Ascending aorta (tissue), 2 donors: ENCODE measurements around the gene YARS1. TPM values are rescaled to one million over a fixed set of nuclear protein-coding genes. Genes with fewer than 3 reads are reported as not detected.
"Not testable (repeated sequence)": the region's sequence is repeated elsewhere in the genome, so short reads cannot be mapped to it uniquely, and the experiment has no call there.

Experiments
- DNase-seq, 2 donors: peaks; one replicate each; pipeline ENCODE4 v3.0.0-alpha.2; 2019; ENCODE audit warnings: low spot score in 2 of 2
- H3K27ac ChIP-seq, 2 donors: fragments of 200-600 bp; sonication (generic); one replicate each; pipeline ENCODE4 v1.5.1; 2016 to 2017; ENCODE audit warnings: mild to moderate bottlenecking in 1 of 2
- H3K27me3 ChIP-seq: fragments of 200-600 bp; sonication (generic); one replicate; pipeline ENCODE4 v1.5.1; 2017
- H3K36me3 ChIP-seq, 2 donors: fragments of 200-600 bp; sonication (generic); one replicate each; pipeline ENCODE4 v1.5.1; 2016
- H3K4me1 ChIP-seq, 2 donors: fragments of 200-600 bp; sonication (generic); one replicate each; pipeline ENCODE4 v1.5.1; 2016 to 2017; ENCODE audit warnings: mild to moderate bottlenecking in 1 of 2
- H3K4me3 ChIP-seq, 2 donors: fragments of 200-600 bp; sonication (generic); one replicate each; pipeline ENCODE4 v1.5.1; 2016 to 2017; ENCODE audit warnings: mild to moderate bottlenecking in 1 of 2
- H3K9me3 ChIP-seq, 2 donors: fragments of 200-600 bp; sonication (generic); one replicate each; pipeline ENCODE4 v1.5.1; 2016
- intact Hi-C: fragments of 100-400 bp; cut with DNase I; formaldehyde crosslinking; loops from one replicate; pipeline ENCODE4 v1.15.1; 2023
- total RNA-seq: library from RNA; depleted of rRNA; stranded (reverse); fragments of >200 nt; gene quantifications from one replicate; pipeline ENCODE4 v1.1.0, GENCODE V29; 2016
- TF ChIP-seq, protein P1 (sequence below), 3 experiments: fragments of 200-600 bp in 2 of 3; fragments of 450-650 bp in 1 of 3; sonication (generic) in 2 of 3; IDR thresholded peaks; one replicate each; pipeline ENCODE4 v1.5.1; 2016 to 2019; ENCODE audit warnings: antibody characterized with exemption in 3 of 3, mild to moderate bottlenecking in 1 of 3, moderate library complexity in 1 of 3

Gene YARS1
- total RNA-seq, 1 donor from 2014 or later: 48.9 TPM

GRCh38 chr1:32806910-32807523 lies 10.1 kb downstream of the YARS1 start:
- H3K36me3 ChIP-seq: peaks cover 51 to 66% of the 10 kb centered on the region in 2 donors
- TF ChIP-seq, protein P1, sequence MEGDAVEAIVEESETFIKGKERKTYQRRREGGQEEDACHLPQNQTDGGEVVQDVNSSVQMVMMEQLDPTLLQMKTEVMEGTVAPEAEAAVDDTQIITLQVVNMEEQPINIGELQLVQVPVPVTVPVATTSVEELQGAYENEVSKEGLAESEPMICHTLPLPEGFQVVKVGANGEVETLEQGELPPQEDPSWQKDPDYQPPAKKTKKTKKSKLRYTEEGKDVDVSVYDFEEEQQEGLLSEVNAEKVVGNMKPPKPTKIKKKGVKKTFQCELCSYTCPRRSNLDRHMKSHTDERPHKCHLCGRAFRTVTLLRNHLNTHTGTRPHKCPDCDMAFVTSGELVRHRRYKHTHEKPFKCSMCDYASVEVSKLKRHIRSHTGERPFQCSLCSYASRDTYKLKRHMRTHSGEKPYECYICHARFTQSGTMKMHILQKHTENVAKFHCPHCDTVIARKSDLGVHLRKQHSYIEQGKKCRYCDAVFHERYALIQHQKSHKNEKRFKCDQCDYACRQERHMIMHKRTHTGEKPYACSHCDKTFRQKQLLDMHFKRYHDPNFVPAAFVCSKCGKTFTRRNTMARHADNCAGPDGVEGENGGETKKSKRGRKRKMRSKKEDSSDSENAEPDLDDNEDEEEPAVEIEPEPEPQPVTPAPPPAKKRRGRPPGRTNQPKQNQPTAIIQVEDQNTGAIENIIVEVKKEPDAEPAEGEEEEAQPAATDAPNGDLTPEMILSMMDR (IDR thresholded peaks at IDR 0.05): no peak
- H3K4me1 ChIP-seq: peaks cover 0 to 2% of the 10 kb centered on the region in 2 donors
- no peaks in the 10 kb centered on the region for H3K9me3 ChIP-seq
- no peak overlapping the region for H3K27ac ChIP-seq
- DNase-seq: no peak
- no peak overlapping the region for H3K4me3 ChIP-seq
- H3K27me3 ChIP-seq: no peaks in the 10 kb centered on the region
- intact Hi-C loops: no loop called here

DNA sequence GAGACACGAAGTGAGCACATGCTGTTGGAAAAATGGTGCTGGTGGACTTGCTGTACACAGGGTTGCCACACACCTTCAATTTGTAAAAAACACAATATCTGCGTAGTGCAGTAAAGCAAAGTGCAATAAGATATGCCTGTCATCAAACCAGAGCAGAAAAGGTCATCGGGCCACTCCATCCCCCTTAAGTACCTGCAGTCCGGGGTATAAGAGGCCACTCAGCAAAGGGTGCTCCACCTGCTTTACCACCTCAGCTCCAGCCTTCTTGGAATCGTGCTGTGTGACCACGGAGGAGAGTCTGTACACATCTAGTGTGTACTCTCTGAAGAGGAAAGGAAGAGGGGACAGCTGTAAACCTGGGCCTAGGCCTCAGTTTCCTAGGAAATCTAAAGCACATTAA lies 10.9 kb downstream of the YARS1 start:
- no peaks in the 10 kb centered on the region for H3K9me3 ChIP-seq
- TF ChIP-seq, protein P1 (IDR thresholded peaks at IDR 0.05): no peak
- H3K4me1 ChIP-seq: no peaks in the 10 kb centered on the region
- H3K27ac ChIP-seq: no peak overlapping the region
- intact Hi-C loops: no loop called here
- DNase-seq: no peak
- H3K4me3 ChIP-seq: no peak overlapping the region
- H3K27me3 ChIP-seq: no peaks in the 10 kb centered on the region
- peaks cover 53 to 71% of the 10 kb centered on the region in 2 donors for H3K36me3 ChIP-seq

DNA sequence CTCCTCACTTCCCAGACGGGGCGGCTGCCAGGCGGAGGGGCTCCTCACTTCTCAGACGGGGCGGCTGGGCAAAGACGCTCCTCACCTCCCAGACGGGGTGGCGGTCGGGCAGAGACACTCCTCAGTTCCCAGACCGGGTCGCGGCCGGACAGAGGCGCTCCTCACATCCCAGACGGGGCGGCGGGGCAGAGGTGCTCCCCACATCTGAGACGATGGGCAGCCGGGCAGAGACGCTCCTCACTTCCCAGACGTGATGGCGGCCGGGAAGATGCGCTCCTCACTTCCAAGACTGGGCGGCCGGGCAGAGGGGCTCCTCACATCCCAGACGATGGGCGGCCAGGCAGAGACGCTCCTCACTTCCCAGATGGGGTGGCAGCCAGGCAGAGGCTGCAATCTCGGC lies 12.7 kb downstream of the YARS1 start:
- H3K9me3 ChIP-seq, H3K27me3 ChIP-seq, DNase-seq, H3K27ac ChIP-seq, H3K4me3 ChIP-seq, H3K4me1 ChIP-seq, intact Hi-C loops: not testable (repeated sequence)
- H3K36me3 ChIP-seq: peaks cover 47 to 72% of the 10 kb centered on the region in 2 donors

DNA sequence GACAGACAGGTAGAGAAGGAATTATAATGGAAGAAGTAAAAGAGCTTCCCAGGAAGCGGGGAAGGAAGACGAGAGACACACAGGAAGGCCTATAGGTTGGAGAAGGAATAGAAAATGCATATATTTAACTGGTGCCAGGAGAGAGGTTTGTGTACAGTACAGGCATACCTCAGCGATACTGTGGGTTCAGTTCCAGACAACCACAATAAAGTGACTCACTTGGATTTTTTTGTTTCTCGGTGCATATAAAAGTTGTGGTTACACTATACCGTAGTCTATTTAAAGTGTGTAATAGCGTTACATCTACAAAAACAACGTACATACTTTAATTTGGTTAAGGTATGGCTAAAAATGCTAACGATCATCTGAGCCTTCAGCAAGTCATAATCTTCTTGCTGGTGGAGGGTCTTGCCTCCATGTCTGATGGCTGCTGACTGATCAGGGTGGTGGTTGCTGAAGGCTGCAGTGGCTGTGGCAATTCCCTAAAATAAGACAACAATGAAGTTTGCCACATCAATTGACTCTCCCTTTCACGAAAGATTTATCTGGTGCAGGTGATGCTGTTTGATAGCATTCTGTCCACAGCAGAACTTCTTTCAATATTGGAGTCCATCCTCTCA lies 16.0 kb downstream of the YARS1 start:
- H3K4me3 ChIP-seq: no peak overlapping the region
- no peaks in the 10 kb centered on the region for H3K4me1 ChIP-seq
- no peak overlapping the region for H3K27ac ChIP-seq
- intact Hi-C loops: no loop called here
- H3K27me3 ChIP-seq: no peaks in the 10 kb centered on the region
- TF ChIP-seq, protein P1 (IDR thresholded peaks at IDR 0.05): no peak
- no peak for DNase-seq
- no peaks in the 10 kb centered on the region for H3K9me3 ChIP-seq
- H3K36me3 ChIP-seq: peaks cover 33 to 65% of the 10 kb centered on the region in 2 donors

- no peaks in the 10 kb centered on the region for H3K27me3 ChIP-seq
- H3K27ac ChIP-seq: no peak overlapping the region
- DNase-seq: no peak
- intact Hi-C loops: no loop called here
- peaks cover 29 to 70% of the 10 kb centered on the region in 2 donors for H3K36me3 ChIP-seq
- no peaks in the 10 kb centered on the region for H3K9me3 ChIP-seq
- TF ChIP-seq, protein P1 (IDR thresholded peaks at IDR 0.05): no peak
- H3K4me1 ChIP-seq: no peaks in the 10 kb centered on the region
- H3K4me3 ChIP-seq: no peak overlapping the region
Measured at GRCh38 chr1:32798679-32799416, 18.3 kb downstream of the YARS1 start.

DNA sequence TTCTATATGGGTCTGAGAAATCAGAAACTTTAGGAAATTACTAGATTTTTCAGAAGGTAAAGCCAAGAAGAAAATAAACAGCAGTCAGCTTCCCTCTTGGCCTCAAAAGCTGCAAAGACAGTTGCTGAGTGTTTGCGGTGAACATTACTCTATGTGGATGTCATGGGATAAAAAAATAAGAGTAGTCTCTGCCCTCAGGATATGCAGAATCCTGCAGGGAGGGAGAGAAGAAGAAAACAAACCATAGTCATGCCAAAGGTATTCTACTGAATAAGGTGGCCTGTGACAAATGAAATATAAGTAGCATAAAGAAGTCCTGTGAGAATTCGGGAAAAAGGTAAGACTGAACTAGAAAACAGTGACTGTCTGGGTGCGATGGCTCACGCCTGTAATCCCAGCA lies 19.0 kb downstream of the YARS1 start:
- Histone ChIP-seq H3K27me3 (no peaks in the 10 kb centered on the region), H3K27ac (no peak overlapping the region), H3K36me3 (peaks cover 28 to 74% of the 10 kb centered on the region in 2 donors), H3K4me1 (no peaks in the 10 kb centered on the region), H3K9me3 (no peaks in the 10 kb centered on the region), H3K4me3 (no peak overlapping the region)
- DNase-seq: no peak
- TF ChIP-seq, protein P1 (IDR thresholded peaks at IDR 0.05): no peak
- intact Hi-C loops: no loop called here
